ENCODE measurements around the gene MUC3A. TPM values are rescaled to one million over a fixed set of nuclear protein-coding genes. Genes with fewer than 3 reads are reported as not detected.
"Not testable (repeated sequence)": the region's sequence is repeated elsewhere in the genome, so short reads cannot be mapped to it uniquely, and the experiment has no call there.

MUC3A gene
- total and polyA plus RNA-seq, 8 donors, result 0.45 to 527 (median 0.97) TPM

- Histone ChIP-seq H3K27me3 (peaks cover 0 to 5% (median 0%) of the 10 kb centered on the region in 3 donors), H3K4me3 (no peak overlapping the region), H3K9me3 (no peaks in the 10 kb centered on the region), H3K27ac (no peak overlapping the region), H3K4me1 (peaks cover 0 to 5% (median 0%) of the 10 kb centered on the region in 4 donors), H3K36me3 (no peaks in the 10 kb centered on the region)
- TF ChIP-seq EP300 (IDR thresholded peaks at IDR 0.05) (no peak), POLR2A (IDR thresholded peaks at IDR 0.05) (no peak), POLR2AphosphoS5 (IDR thresholded peaks at IDR 0.05) (no peak), CTCF (IDR thresholded peaks at IDR 0.05) (no peak)
- no peak for DNase-seq
- WGBS, 5 donors, result 82 to 90% (median 87%) methylated on average over 8 of the region's 8 CpGs
- intact Hi-C loops (cut with DNase I; ENCODE audit: low total_unique reads), result no loop called here
Observed at GRCh38 chr7:100914879-100915447, 34.4 kb upstream of the MUC3A start.

GRCh38 chr7:100919335-100919734 lies 30.0 kb upstream of the MUC3A start:
- intact Hi-C loops (cut with DNase I; ENCODE audit: low total_unique reads); H3K27ac ChIP-seq; H3K9me3 ChIP-seq; DNase-seq; H3K4me3 ChIP-seq; H3K4me1 ChIP-seq; H3K36me3 ChIP-seq; H3K27me3 ChIP-seq: not testable (repeated sequence)
- 82 to 91% (median 86%) methylated on average over 5 of the region's 5 CpGs for WGBS, 5 donors

GRCh38 chr7:100919779-100920437 lies 29.4 kb upstream of the MUC3A start:
- H3K9me3 ChIP-seq; intact Hi-C loops (cut with DNase I; ENCODE audit: low total_unique reads); H3K36me3 ChIP-seq; H3K4me3 ChIP-seq; H3K4me1 ChIP-seq; H3K27ac ChIP-seq; DNase-seq; H3K27me3 ChIP-seq: not testable (repeated sequence)
- 72 to 75% (median 72%) methylated on average over 9 of the region's 9 CpGs for WGBS, 5 donors

DNA sequence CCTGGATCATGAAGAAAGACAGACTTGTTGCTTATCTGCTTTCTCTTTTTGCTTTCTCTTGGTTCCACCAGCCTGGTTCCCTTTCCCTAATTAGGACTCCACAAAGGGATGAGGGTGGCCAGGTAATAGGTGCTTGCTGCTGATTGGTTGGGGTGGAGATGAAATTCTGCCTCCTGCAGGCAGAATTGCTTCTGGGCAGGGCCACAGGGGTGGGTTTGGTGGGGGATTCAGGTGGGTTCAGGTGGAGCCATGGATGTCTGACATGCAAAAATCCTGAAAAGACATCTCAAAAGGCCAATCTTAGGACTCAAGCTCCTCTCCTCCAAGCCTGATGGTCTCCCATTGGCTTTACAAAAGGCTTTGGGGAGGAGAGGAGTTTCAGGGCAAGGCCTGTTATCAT lies 28.3 kb upstream of the MUC3A start:
- no peak for DNase-seq
- intact Hi-C loops (cut with DNase I; ENCODE audit: low total_unique reads), result no loop called here
- Histone ChIP-seq H3K36me3 (no peaks in the 10 kb centered on the region), H3K27ac (no peak overlapping the region), H3K27me3 (peaks cover 0 to 6% (median 0%) of the 10 kb centered on the region in 3 donors), H3K4me1 (peaks cover 0 to 5% (median 0%) of the 10 kb centered on the region in 4 donors), H3K4me3 (no peak overlapping the region), H3K9me3 (no peaks in the 10 kb centered on the region)
- TF ChIP-seq EP300 (IDR thresholded peaks at IDR 0.05), result no peak

DNA sequence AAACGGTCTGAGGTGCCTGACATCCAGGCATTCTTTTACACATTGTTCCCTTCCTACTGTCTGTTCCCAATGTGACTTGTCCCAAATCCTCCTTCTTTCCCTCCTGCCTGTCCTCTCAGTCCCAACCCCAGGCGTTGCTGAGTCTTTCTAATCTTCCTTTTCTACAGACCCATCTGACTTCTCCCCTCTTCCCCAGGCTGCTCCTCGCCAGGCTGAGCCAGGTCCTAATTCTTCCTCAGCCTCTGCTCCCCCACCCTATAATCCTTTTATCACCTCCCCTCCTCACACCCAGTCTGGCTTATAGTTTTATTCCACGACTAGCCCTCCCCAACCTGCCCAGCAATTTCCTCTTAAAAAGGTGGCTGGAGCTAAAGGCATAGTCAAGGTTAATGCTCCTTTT lies 25.7 kb upstream of the MUC3A start:
- H3K9me3 ChIP-seq; H3K27me3 ChIP-seq; H3K36me3 ChIP-seq; intact Hi-C loops (cut with DNase I; ENCODE audit: low total_unique reads); DNase-seq; H3K4me1 ChIP-seq; H3K4me3 ChIP-seq; H3K27ac ChIP-seq: not testable (repeated sequence)
- WGBS, 5 donors, result 48 to 60% (median 51%) methylated on average over 4 of the region's 4 CpGs

DNA sequence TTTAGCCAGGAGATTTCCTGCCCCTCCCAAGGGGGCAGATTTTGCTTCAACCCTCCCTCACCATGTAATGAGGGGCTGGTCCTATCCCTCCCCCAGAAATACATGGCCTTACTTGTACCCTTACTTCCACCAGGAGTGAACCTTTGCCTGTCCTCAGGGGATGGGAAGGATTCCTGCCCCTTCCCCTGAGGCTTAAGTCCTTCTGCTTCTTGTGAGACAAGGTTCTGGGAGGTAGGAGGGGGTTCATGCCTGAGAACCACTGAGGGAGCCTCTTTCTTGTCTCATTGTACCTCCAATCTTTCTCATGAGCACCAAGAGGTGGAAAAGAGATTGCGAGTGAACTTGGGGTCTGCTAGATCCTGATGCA lies 19.5 kb upstream of the MUC3A start:
- peaks cover 0 to 9% (median 0%) of the 10 kb centered on the region in 4 donors for H3K9me3 ChIP-seq
- whole genome bisulfite sequencing, 5 donors, result 94 to 100% (median 96%) methylated on average over 1 of the region's 1 CpG

More for the DNA sequence above, 19.5 kb upstream of the MUC3A start:
- intact Hi-C loops (cut with DNase I; ENCODE audit: low total_unique reads), result no loop called here
- Histone ChIP-seq H3K36me3 (no peaks in the 10 kb centered on the region), H3K4me3 (no peak overlapping the region), H3K4me1 (no peaks in the 10 kb centered on the region), H3K27ac (no peak overlapping the region), H3K27me3 (peaks cover 0 to 18% (median 0%) of the 10 kb centered on the region in 3 donors)
- TF ChIP-seq CTCF (IDR thresholded peaks at IDR 0.05) (no peak), POLR2AphosphoS5 (IDR thresholded peaks at IDR 0.05) (no peak), EP300 (IDR thresholded peaks at IDR 0.05) (no peak), POLR2A (IDR thresholded peaks at IDR 0.05) (no peak)
- no peak for DNase-seq
